Right cardiac atrium (tissue), 5 donors: ENCODE data around the gene SCP2. TPM values are rescaled to one million over a fixed set of nuclear protein-coding genes. Genes with fewer than 3 reads are reported as not detected.
A peak's percentile ranks its signal among the peaks of the same experiment; 100 is the strongest.

Source experiments
- ATAC-seq, 2 donors: fragments of 200-7000 bp; cut with Tn5 transposase; one replicate each; pipeline versions ENCODE4 v1.8.0 to v1.9.1; 2020; ENCODE audit warnings: moderate library complexity in 2 of 2, mild to moderate bottlenecking in 1 of 2
- DNase-seq, 3 donors: peaks; one replicate each; pipeline ENCODE4 v3.0.0-alpha.2; 2020
- H3K27ac ChIP-seq: one replicate; pipeline ENCODE4 v1.5.1; 2013; ENCODE audit warnings: mild to moderate bottlenecking, low read length, control low read depth, moderate library complexity
- H3K27me3 ChIP-seq: one replicate; pipeline ENCODE4 v1.6.1; 2013; ENCODE audit not compliant: control insufficient read depth, insufficient read depth
- H3K4me1 ChIP-seq: one replicate; pipeline ENCODE4 v1.6.1; 2013; ENCODE audit warnings: low read length; ENCODE audit not compliant: control insufficient read depth, insufficient read depth
- H3K4me3 ChIP-seq: one replicate; pipeline ENCODE4 v1.5.1; 2013; ENCODE audit warnings: low read length, control low read depth
- H3K9me3 ChIP-seq: one replicate; pipeline ENCODE4 v1.6.1; 2013; ENCODE audit warnings: low read length; ENCODE audit not compliant: control insufficient read depth
- WGBS: extraction: QIAGEN DNeasy Blood & Tissue Kit; methylation state at CpG from one replicate; pipeline ENCODE4 v1.1.7; 2013; 5-methylcytosine and 5-hydroxymethylcytosine counted together
- intact Hi-C, 4 donors: fragments of 100-400 bp; cut with DNase I; formaldehyde crosslinking; loops; one replicate each; pipeline versions ENCODE4 v1.11.0 to v1.14.0; 2022 to 2023
- polyA plus RNA-seq: library from polyadenylated mRNA; stranded (reverse); fragments of 200-250 nt; gene quantifications from one replicate; pipeline ENCODE4 v1.2.3, GENCODE V29; 2013
- total RNA-seq, 4 donors: library from RNA; stranded (reverse); fragmentation: NEBNext Ultra II Directional; extraction: Animal tissue kit (Norgen Biotek cat#: 25700); gene quantifications; one replicate each; pipeline ENCODE4 v1.2.1, GENCODE V29; 2021
- donor health status: healthy with polysubstance abuse.
- donor health status: DM: no; HTN: yes; CAD: no.
- donor health status: DM: no; HTN: no; CAD: no.
- donor health status: DM: no; HTN: yes; CAD: no; lungs with severe emphysema.
- donor health status: DM: yes; HTN: yes; CAD: no.

The SCP2 gene
- total and polyA plus RNA-seq, 5 donors, result 129 to 203 (median 140) TPM

DNA sequence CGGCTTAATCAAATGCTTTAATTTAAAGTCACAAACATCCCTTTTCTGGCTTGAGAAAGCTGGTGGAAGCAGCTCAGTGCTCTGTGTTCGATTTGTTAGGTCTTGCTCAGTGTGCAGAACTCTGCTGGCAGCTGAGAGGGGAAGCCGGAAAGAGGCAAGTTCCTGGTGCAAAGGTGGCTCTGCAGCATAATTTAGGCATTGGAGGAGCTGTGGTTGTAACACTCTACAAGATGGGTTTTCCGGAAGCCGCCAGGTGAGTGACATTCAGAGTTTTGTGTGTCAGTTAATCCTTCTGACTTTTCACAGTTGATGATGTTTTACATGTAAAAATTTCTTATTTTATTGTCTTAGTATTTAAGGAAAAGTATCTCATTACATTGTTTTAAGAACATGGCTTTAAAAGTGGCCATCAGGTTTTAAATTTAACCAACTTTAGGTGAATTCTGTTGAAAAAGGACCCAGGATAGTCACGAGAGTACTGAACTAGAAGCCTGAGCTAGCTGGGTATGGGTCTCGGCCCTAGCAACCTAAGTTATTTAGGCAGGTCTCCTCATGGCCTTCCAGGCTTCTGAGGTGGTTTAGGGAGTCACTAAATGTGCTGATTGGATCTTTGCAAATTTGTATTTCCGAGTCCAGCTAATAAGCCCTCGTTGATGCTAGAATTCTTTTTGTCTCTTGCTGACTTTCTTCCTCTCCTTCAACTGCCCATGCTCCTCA is 87.9 kb downstream of the SCP2 start:
- H3K4me3 ChIP-seq, result peak overlapping the region; percentile 96
- ATAC-seq (peak; percentile 96 to 97), DNase-seq (peak; percentile 75 to 82 (median 82))
- H3K4me1 ChIP-seq, result peaks cover 2% of the 10 kb centered on the region
- intact Hi-C loops, result loop anchor here in 1 of 4 donors (10.0 kb wide), 1 partner anchor 50 kb away; the partner anchor contains the start of gene PODN
- peak overlapping the region; percentile 66 for H3K27ac ChIP-seq
- H3K9me3 ChIP-seq, result no peaks in the 10 kb centered on the region
- 2% methylated on average over 9 of the region's 9 CpGs for WGBS
- H3K27me3 ChIP-seq, result no peaks in the 10 kb centered on the region

GRCh38 chr1:53015508-53015860 is 88.4 kb downstream of the SCP2 start:
- Histone ChIP-seq H3K27me3 (no peaks in the 10 kb centered on the region), H3K9me3 (no peaks in the 10 kb centered on the region), H3K27ac (peak overlapping the region; percentile 51), H3K4me1 (peaks cover 2% of the 10 kb centered on the region), H3K4me3 (peak overlapping the region; percentile 96)
- DNase-seq (no peak), ATAC-seq (peak in 1 of 2 donors; percentile 20)
- intact Hi-C loops, result loop anchor here in 1 of 4 donors (10.0 kb wide), 1 partner anchor 49 kb away; the partner anchor contains the start of gene PODN
- 25% methylated on average over 3 of the region's 3 CpGs for WGBS

DNA sequence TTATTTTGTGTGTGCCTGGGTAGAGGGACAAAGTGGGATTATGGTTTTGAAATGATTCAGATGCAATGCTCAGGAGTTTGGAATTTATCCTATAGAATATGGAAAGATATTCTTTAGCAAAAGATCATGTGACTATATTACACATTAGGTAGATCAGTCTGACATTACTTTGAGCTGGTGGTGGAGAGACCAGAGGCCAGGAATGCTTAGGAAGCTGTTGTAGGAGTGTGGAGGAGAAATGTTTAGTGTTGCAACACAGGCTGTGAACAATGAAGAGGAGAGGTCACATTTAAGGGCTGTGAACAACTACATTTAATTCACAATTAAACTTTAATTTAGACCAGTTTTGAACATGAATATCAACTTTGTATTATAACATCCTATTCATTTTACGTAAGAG is 89.6 kb downstream of the SCP2 start:
- Histone ChIP-seq H3K27ac (no peak overlapping the region), H3K4me1 (peaks cover 2% of the 10 kb centered on the region), H3K27me3 (no peaks in the 10 kb centered on the region), H3K9me3 (no peaks in the 10 kb centered on the region), H3K4me3 (peak overlapping the region; percentile 96)
- DNase-seq, result no peak
- no peak for ATAC-seq
- 90% methylated on average over 1 of the region's 1 CpG for WGBS
- intact Hi-C loops, result loop anchor here in 1 of 4 donors (10.0 kb wide), 1 partner anchor 48 kb away; the partner anchor contains the start of gene PODN

- 70% methylated on average over 5 of the region's 5 CpGs for WGBS
- H3K4me1 ChIP-seq, result no peaks in the 10 kb centered on the region
- ATAC-seq, result no peak
- no peak for DNase-seq
- no peak overlapping the region for H3K4me3 ChIP-seq
- no peak overlapping the region for H3K27ac ChIP-seq
- intact Hi-C loops, result no loop called here
- no peaks in the 10 kb centered on the region for H3K9me3 ChIP-seq
- H3K27me3 ChIP-seq, result no peaks in the 10 kb centered on the region
These were observed 93.5 kb downstream of the SCP2 start for GRCh38 chr1:53020588-53020987.

DNA sequence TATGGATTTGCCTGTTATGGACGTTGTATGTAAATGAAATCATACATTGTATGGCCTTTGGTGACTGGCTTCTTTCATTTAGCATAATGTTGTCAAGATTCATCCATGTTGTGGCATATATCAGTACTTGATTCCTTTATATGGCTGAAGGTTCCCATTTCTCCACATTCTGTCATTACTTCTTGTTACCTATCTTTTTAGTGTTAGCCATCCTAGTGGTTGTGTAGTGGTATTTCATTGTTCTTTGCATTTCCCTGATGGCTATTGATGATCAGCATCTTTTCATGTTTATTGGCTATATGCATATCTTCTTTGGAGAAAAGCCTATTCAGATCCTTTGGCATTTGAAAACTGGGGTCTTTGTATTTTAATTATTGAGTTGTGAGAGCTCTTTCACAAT is 95.1 kb downstream of the SCP2 start:
- no peaks in the 10 kb centered on the region for H3K9me3 ChIP-seq
- WGBS, result 91% methylated on average over 1 of the region's 1 CpG
- DNase-seq, result no peak
- intact Hi-C loops, result no loop called here
- no peak for ATAC-seq
- H3K27ac ChIP-seq, result no peak overlapping the region
- H3K27me3 ChIP-seq, result no peaks in the 10 kb centered on the region
- H3K4me3 ChIP-seq, result no peak overlapping the region
- no peaks in the 10 kb centered on the region for H3K4me1 ChIP-seq

DNA sequence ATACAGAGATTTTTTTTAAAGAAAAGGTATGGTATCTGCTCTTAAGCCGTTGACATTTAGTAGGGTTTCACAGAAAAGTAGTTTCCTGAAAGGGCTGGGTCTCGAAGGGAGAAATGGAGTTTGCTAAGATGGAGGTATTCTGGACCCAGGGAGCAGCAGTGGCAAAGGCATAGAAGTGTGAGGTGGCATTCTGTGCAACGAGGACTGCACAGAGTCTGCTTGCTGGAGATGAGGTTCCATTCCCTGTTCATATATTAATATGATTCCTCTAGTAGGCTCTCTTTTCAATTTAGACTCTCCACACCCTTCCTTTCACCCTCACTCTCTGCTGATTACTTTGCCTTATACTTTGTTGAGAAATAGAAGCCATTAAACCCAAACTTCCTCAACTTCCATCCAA is 96.5 kb downstream of the SCP2 start:
- no peak for ATAC-seq
- Histone ChIP-seq H3K4me1 (no peaks in the 10 kb centered on the region), H3K9me3 (no peaks in the 10 kb centered on the region), H3K27me3 (no peaks in the 10 kb centered on the region), H3K4me3 (no peak overlapping the region), H3K27ac (peak overlapping the region; percentile 57)
- 79% methylated on average over 3 of the region's 3 CpGs for WGBS
- intact Hi-C loops, result no loop called here
- no peak for DNase-seq

- Histone ChIP-seq H3K27ac (no peak overlapping the region), H3K4me1 (no peaks in the 10 kb centered on the region)
- intact Hi-C loops, result no loop called here
These were observed 97.0 kb downstream of the SCP2 start for GRCh38 chr1:53024117-53024516.

GRCh38 chr1:53025034-53025768 is 98.1 kb downstream of the SCP2 start:
- 21% methylated on average over 2 of the region's 2 CpGs for whole genome bisulfite sequencing
- Histone ChIP-seq H3K27ac (peak overlapping the region; percentile 87), H3K4me3 (no peak overlapping the region), H3K9me3 (no peaks in the 10 kb centered on the region), H3K27me3 (no peaks in the 10 kb centered on the region), H3K4me1 (no peaks in the 10 kb centered on the region)
- intact Hi-C loops, result no loop called here
- DNase-seq (peak; percentile 67 to 80 (median 74)), ATAC-seq (peak; percentile 93)

More at GRCh38 chr1:53024117-53024516, 97.0 kb downstream of the SCP2 start:
- no peaks in the 10 kb centered on the region for H3K27me3 ChIP-seq
- DNase-seq, result no peak
- no peak overlapping the region for H3K4me3 ChIP-seq
- no peak for ATAC-seq
- no peaks in the 10 kb centered on the region for H3K9me3 ChIP-seq

DNA sequence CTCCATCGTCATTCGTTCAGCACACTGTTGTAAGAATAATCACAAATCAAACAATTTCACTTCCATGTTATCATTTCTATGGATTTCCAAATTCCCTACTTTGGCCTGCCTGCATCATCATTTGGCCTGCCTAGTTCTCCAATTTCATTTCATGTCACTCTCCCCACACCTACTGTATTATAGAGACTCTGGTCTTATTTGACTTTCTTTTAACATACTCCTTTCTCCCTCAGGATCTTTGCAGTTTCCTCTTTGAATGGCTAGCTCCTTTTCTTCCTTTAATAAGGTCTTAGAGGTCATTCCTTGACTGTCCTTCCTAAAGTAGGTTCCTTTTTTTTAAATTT is 98.7 kb downstream of the SCP2 start:
- Histone ChIP-seq H3K27me3 (no peaks in the 10 kb centered on the region), H3K9me3 (no peaks in the 10 kb centered on the region), H3K27ac (peak overlapping the region; percentile 87), H3K4me3 (no peak overlapping the region), H3K4me1 (no peaks in the 10 kb centered on the region)
- DNase-seq (no peak), ATAC-seq (peak in 1 of 2 donors; percentile 21)
- WGBS, result 39% methylated on average over 2 of the region's 2 CpGs
- intact Hi-C loops, result no loop called here

GRCh38 chr1:53026254-53026653 is 99.2 kb downstream of the SCP2 start:
- ATAC-seq (no peak), DNase-seq (no peak)
- peak overlapping the region; percentile 14 for H3K27ac ChIP-seq
- WGBS, result 42% methylated on average over 2 of the region's 2 CpGs
- no peaks in the 10 kb centered on the region for H3K9me3 ChIP-seq
- no peaks in the 10 kb centered on the region for H3K27me3 ChIP-seq
- H3K4me3 ChIP-seq, result no peak overlapping the region
- no peaks in the 10 kb centered on the region for H3K4me1 ChIP-seq
- intact Hi-C loops, result no loop called here

GRCh38 chr1:53031732-53032131 is 104.7 kb downstream of the SCP2 start:
- Histone ChIP-seq H3K27me3 (no peaks in the 10 kb centered on the region), H3K27ac (no peak overlapping the region), H3K4me3 (no peak overlapping the region), H3K4me1 (no peaks in the 10 kb centered on the region), H3K9me3 (no peaks in the 10 kb centered on the region)
- ATAC-seq (no peak), DNase-seq (no peak)
- 73% methylated on average over 1 of the region's 1 CpG for WGBS
- intact Hi-C loops, result no loop called here
